DND-41 (cell line): ENCODE results near the gene NEBL.

Experiments used
- ATAC-seq: fragments of 200-7000 bp; cut with Tn5 transposase; 3 replicates; pipeline ENCODE4 v1.9.1; 2021; ENCODE audit warnings: low read depth; ENCODE audit not compliant: insufficient read depth
- DNase-seq: peaks from one replicate; pipeline ENCODE4 v3.0.0-alpha.2; 2020
- H2AFZ ChIP-seq: 2 replicates; pipeline ENCODE4 v1.6.0; 2012; ENCODE audit warnings: low read depth, low read length
- H3K27ac ChIP-seq: 2 replicates; pipeline ENCODE4 v1.5.1; 2012; ENCODE audit warnings: low read length, inconsistent platforms
- H3K27me3 ChIP-seq: fragments of 200-600 bp; sonication (generic); 2 replicates; pipeline ENCODE4 v1.6.0; 2012; ENCODE audit warnings: low read length, mild to moderate bottlenecking, inconsistent platforms; ENCODE audit not compliant: insufficient read depth, poor library complexity
- H3K36me3 ChIP-seq: 2 replicates; pipeline ENCODE4 v1.5.1; 2012; ENCODE audit warnings: low read length, inconsistent platforms; ENCODE audit not compliant: insufficient read depth
- H3K4me1 ChIP-seq: 2 replicates; pipeline ENCODE4 v1.5.1; 2012; ENCODE audit warnings: mild to moderate bottlenecking, low read length; ENCODE audit not compliant: insufficient read depth
- H3K4me2 ChIP-seq: 2 replicates; pipeline ENCODE4 v1.6.0; 2012; ENCODE audit warnings: mild to moderate bottlenecking, moderate library complexity, low read length, inconsistent platforms; ENCODE audit not compliant: insufficient read depth
- H3K4me3 ChIP-seq, 2 experiments: fragments of 200-600 bp in 1 of 2; shearing (Covaris generic) in 1 of 2; 2 replicates each; pipeline ENCODE4 v1.5.1; 2012 to 2016; ENCODE audit warnings: inconsistent platforms in 2 of 2, low read length in 2 of 2, mild to moderate bottlenecking in 2 of 2, low read depth in 1 of 2, moderate library complexity in 1 of 2
- H3K79me2 ChIP-seq: 2 replicates; pipeline ENCODE4 v1.6.0; 2012; ENCODE audit warnings: low read length, inconsistent platforms; ENCODE audit not compliant: insufficient read depth
- H3K9ac ChIP-seq: 2 replicates; pipeline ENCODE4 v1.6.0; 2012; ENCODE audit warnings: low read depth, mild to moderate bottlenecking, inconsistent platforms, low read length, moderate library complexity
- H3K9me3 ChIP-seq: 2 replicates; pipeline ENCODE4 v1.5.1; 2012; ENCODE audit warnings: low read length, moderate library complexity, mild to moderate bottlenecking, inconsistent platforms; ENCODE audit not compliant: insufficient read depth, severe bottlenecking
- H4K20me1 ChIP-seq: 2 replicates; pipeline ENCODE4 v1.6.0; 2012; ENCODE audit warnings: low read length; ENCODE audit not compliant: insufficient read depth
- EZH2 ChIP-seq: IDR thresholded peaks from 3 replicates; pipeline ENCODE4 v1.6.1; 2012; ENCODE audit warnings: borderline replicate concordance, low read depth, mild to moderate bottlenecking, moderate library complexity, low read length, inconsistent platforms; ENCODE audit not compliant: severe bottlenecking
- TF ChIP-seq, protein P1 (sequence below): IDR thresholded peaks from 2 replicates; pipeline ENCODE4 v1.5.1; 2012; ENCODE audit warnings: borderline replicate concordance, low read length, moderate library complexity, mild to moderate bottlenecking; ENCODE audit not compliant: poor library complexity, severe bottlenecking; ENCODE audit errors: extremely low read depth

The NEBL gene

DNA sequence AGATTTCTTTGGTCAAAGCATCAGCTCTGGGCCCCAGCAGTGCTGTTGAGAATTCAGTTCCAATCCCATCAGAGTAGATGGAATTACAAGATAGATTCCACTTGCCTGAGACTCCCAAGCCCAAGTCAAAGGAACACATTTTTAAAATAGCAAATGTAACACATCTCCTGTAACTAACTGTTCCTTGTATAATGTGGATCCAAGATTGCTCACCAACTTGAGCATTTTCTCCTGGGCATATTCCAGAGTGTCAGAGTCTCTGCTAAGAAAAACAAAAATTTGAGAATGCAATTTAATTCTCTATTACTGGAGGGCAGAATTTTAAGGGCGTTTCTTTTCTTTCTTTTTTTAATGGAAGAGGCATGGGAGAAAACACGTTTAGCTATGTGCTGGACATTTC, 136.7 kb downstream of the NEBL start:
- H2AFZ ChIP-seq = no peak overlapping the region
- no peak overlapping the region for H3K4me2 ChIP-seq
- H3K4me3 ChIP-seq = no peak overlapping the region
- TF ChIP-seq EZH2 = no peak
- TF ChIP-seq, protein P1, sequence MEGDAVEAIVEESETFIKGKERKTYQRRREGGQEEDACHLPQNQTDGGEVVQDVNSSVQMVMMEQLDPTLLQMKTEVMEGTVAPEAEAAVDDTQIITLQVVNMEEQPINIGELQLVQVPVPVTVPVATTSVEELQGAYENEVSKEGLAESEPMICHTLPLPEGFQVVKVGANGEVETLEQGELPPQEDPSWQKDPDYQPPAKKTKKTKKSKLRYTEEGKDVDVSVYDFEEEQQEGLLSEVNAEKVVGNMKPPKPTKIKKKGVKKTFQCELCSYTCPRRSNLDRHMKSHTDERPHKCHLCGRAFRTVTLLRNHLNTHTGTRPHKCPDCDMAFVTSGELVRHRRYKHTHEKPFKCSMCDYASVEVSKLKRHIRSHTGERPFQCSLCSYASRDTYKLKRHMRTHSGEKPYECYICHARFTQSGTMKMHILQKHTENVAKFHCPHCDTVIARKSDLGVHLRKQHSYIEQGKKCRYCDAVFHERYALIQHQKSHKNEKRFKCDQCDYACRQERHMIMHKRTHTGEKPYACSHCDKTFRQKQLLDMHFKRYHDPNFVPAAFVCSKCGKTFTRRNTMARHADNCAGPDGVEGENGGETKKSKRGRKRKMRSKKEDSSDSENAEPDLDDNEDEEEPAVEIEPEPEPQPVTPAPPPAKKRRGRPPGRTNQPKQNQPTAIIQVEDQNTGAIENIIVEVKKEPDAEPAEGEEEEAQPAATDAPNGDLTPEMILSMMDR = no peak
- H3K36me3 ChIP-seq = no peaks in the 10 kb centered on the region
- H3K27me3 ChIP-seq = no peaks in the 10 kb centered on the region
- no peak for DNase-seq
- no peak overlapping the region for H3K27ac ChIP-seq
- H3K9ac ChIP-seq = no peak overlapping the region
- ATAC-seq = no peak
- H3K9me3 ChIP-seq = no peaks in the 10 kb centered on the region
- H4K20me1 ChIP-seq = no peaks in the 10 kb centered on the region
- H3K4me1 ChIP-seq = no peaks in the 10 kb centered on the region
- H3K79me2 ChIP-seq = no peaks in the 10 kb centered on the region

DNA sequence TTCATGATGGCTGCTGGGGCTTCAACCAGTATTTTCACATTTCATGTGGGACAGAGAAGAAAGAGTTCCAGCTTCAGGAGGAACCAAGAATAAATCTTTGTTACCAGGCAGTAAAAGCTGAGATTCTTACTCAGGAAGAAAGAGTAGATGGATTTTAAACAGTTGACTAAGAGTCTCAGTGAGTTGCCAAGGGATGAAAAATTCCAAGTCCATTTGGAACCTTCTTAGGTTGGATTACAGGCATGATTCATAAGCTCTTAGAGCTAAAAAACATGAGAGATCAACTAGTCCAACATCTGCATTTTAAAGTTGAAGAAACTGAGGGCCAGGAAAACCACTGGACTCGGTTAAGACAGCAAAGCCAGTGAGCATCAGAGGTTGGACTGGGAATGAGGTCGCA, 148.6 kb downstream of the NEBL start:
- Histone ChIP-seq H3K79me2 (no peaks in the 10 kb centered on the region), H2AFZ (no peak overlapping the region), H3K36me3 (no peaks in the 10 kb centered on the region), H3K27ac (no peak overlapping the region), H3K27me3 (no peaks in the 10 kb centered on the region), H4K20me1 (no peaks in the 10 kb centered on the region), H3K9me3 (no peaks in the 10 kb centered on the region), H3K4me3 (no peak overlapping the region), H3K4me1 (no peaks in the 10 kb centered on the region), H3K9ac (no peak overlapping the region), H3K4me2 (no peak overlapping the region)
- ATAC-seq = no peak
- TF ChIP-seq, protein P1 = no peak
- TF ChIP-seq EZH2 = no peak
- no peak for DNase-seq

DNA sequence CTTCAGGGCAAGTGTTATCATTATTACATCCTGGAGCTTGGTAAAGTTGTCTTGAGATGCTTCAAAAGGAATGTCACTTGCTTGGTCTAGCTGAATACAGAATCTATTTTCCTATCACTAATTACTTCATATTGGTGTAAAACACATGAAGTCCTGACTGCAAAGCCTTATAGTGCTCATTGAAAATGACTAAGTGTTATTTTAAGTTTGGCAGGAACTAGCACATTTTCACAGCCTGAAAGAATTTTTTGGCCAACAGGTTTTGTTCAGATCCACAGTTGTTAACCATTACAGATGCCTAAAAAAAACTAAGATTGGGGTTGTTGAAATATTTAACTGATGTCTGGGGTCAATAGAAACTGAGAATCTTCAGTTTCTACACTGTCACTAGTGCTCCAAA, 149.3 kb downstream of the NEBL start:
- H3K9ac ChIP-seq = no peak overlapping the region
- no peak overlapping the region for H3K4me2 ChIP-seq
- H3K9me3 ChIP-seq = no peaks in the 10 kb centered on the region
- H3K79me2 ChIP-seq = no peaks in the 10 kb centered on the region
- H3K36me3 ChIP-seq = no peaks in the 10 kb centered on the region
- ATAC-seq = no peak
- DNase-seq = no peak
- no peaks in the 10 kb centered on the region for H3K4me1 ChIP-seq
- H3K27me3 ChIP-seq = no peaks in the 10 kb centered on the region
- H2AFZ ChIP-seq = no peak overlapping the region
- TF ChIP-seq, protein P1 = no peak
- H4K20me1 ChIP-seq = no peaks in the 10 kb centered on the region
- H3K27ac ChIP-seq = no peak overlapping the region
- no peak overlapping the region for H3K4me3 ChIP-seq

DNA sequence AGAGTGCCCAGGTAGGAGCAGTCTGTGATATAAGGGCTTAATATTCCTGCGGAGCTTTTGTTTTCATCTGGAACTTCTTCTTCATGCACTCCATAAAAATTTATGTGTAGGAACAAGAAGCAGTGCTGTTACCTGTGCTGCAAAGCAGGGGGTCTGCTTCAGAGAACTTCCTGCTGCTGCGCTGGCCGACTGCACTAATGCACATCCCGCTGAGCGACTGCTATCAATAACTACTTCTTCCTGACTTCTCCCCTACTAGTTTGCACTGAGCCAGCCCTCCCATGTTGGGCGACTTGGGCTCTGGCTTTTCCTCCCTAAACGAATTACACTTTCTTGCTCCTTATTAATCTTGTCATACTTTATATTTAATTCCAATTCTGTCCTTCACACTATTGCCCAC, 150.3 kb downstream of the NEBL start:
- H3K9me3 ChIP-seq = no peaks in the 10 kb centered on the region
- no peak overlapping the region for H3K4me3 ChIP-seq
- no peaks in the 10 kb centered on the region for H4K20me1 ChIP-seq
- H3K36me3 ChIP-seq = no peaks in the 10 kb centered on the region
- no peak overlapping the region for H2AFZ ChIP-seq
- no peak overlapping the region for H3K4me2 ChIP-seq
- DNase-seq (no peak), ATAC-seq (no peak)
- no peaks in the 10 kb centered on the region for H3K4me1 ChIP-seq
- H3K27me3 ChIP-seq = no peaks in the 10 kb centered on the region
- no peak overlapping the region for H3K27ac ChIP-seq
- H3K79me2 ChIP-seq = no peaks in the 10 kb centered on the region
- TF ChIP-seq, protein P1 = no peak
- no peak for TF ChIP-seq EZH2
- H3K9ac ChIP-seq = no peak overlapping the region
